Mucosa of descending colon (tissue), 3 donors: ENCODE results near the gene CD83. TPM values are rescaled to one million over a fixed set of nuclear protein-coding genes. Genes with fewer than 3 reads are reported as not detected.
"Not testable (repeated sequence)": the region's sequence is repeated elsewhere in the genome, so short reads cannot be mapped to it uniquely, and the experiment has no call there.

Experiments used
- ATAC-seq: fragments of 200-7000 bp; cut with Tn5 transposase; one replicate; pipeline ENCODE4 v1.9.1; 2020; ENCODE audit warnings: mild to moderate bottlenecking, moderate library complexity
- DNase-seq, 3 donors: peaks; one replicate each; pipeline ENCODE4 v3.0.0-alpha.2; 2020
- H3K36me3 ChIP-seq: fragments of 200-600 bp; one replicate; pipeline ENCODE4 v1.8.0; 2021; ENCODE audit warnings: low read depth, mild to moderate bottlenecking
- H3K4me1 ChIP-seq: fragments of 200-600 bp; one replicate; pipeline ENCODE4 v1.8.0; 2021; ENCODE audit warnings: low read depth, mild to moderate bottlenecking
- H3K4me3 ChIP-seq: fragments of 200-600 bp; one replicate; pipeline ENCODE4 v1.8.0; 2021; ENCODE audit warnings: mild to moderate bottlenecking
- H3K9me3 ChIP-seq: fragments of 200-600 bp; one replicate; pipeline ENCODE4 v1.8.0; 2021; ENCODE audit warnings: mild to moderate bottlenecking
- intact Hi-C, 2 donors: fragments of 100-400 bp; cut with DNase I in 1 of 2; cut with micrococcal nuclease in 1 of 2; formaldehyde crosslinking; loops; one replicate each; pipeline versions ENCODE4 v1.11.0 to v1.11.1; 2022; cut with DNase I, micrococcal nuclease
- total RNA-seq, 3 donors: library from RNA; stranded (reverse); fragmentation: NEBNext Ultra II Directional in 2 of 3; extraction: Animal tissue kit (Norgen Biotek cat#: 25700) in 2 of 3; gene quantifications; one replicate each; pipeline versions ENCODE4 v1.2.1 to v1.2.4, GENCODE V29; 2021 to 2023
- TF ChIP-seq, protein P1 (sequence below): fragments of 200-600 bp; IDR thresholded peaks from one replicate; pipeline ENCODE4 v1.8.0; 2022; ENCODE audit warnings: antibody characterized with exemption, mild to moderate bottlenecking
- donor health status: DM: no; HTN: no; CAD: no; lungs with moderate emphysema.
- donor health status: DM: no; HTN: no; CAD: no.
- donor health status: DM: no; HTN: yes; CAD: no.

CD83 gene
- total RNA-seq, 3 donors from 2014 or later, result 1.4 to 2.5 (median 2.2) TPM

DNA sequence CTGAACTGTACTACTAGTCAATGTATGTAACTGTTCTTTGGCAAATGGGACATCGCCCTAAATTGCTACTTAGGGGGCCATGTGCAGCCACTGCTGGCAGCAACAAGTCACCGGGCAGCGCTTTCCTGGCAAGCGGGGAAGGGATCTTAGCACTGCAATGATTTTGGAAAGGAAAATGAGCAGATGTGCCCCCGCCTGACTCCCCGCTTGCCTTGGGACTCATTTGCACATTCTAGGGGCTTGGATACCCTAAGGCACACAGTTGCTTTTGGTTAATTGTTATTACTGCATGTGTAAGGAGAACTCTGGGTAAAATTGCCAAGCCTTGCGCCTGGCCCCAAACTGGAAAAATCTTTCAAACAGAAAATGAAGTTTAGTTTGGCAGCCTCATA is 32.2 kb downstream of the CD83 start:
- H3K36me3 ChIP-seq, result no peaks in the 10 kb centered on the region
- no peaks in the 10 kb centered on the region for H3K4me1 ChIP-seq
- intact Hi-C loops, result no loop called here
- ATAC-seq, result no peak
- H3K4me3 ChIP-seq, result no peak overlapping the region
- no peak for DNase-seq
- TF ChIP-seq, protein P1, sequence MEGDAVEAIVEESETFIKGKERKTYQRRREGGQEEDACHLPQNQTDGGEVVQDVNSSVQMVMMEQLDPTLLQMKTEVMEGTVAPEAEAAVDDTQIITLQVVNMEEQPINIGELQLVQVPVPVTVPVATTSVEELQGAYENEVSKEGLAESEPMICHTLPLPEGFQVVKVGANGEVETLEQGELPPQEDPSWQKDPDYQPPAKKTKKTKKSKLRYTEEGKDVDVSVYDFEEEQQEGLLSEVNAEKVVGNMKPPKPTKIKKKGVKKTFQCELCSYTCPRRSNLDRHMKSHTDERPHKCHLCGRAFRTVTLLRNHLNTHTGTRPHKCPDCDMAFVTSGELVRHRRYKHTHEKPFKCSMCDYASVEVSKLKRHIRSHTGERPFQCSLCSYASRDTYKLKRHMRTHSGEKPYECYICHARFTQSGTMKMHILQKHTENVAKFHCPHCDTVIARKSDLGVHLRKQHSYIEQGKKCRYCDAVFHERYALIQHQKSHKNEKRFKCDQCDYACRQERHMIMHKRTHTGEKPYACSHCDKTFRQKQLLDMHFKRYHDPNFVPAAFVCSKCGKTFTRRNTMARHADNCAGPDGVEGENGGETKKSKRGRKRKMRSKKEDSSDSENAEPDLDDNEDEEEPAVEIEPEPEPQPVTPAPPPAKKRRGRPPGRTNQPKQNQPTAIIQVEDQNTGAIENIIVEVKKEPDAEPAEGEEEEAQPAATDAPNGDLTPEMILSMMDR, result no peak
- no peaks in the 10 kb centered on the region for H3K9me3 ChIP-seq

DNA sequence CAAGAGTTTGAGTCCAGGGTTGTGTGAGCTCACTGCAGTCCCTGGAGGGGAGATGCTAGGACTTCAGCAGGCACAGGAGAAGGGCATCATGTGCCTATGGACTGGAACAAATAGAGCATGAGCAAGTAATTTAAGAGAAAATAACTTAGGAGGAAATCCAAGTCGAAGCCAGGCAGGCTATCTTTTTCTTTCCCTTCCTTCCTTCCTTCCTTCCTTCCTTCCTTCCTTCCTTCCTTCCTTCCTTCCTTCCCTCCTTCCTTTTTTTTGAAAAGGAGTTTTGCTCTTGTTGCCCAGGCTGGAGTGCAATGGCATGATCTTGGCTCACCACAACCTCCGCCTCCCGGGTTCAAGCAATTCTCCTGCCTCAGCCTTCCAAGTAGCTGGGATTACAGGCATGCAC is 33.7 kb downstream of the CD83 start:
- H3K9me3 ChIP-seq, intact Hi-C loops, H3K4me1 ChIP-seq, DNase-seq, H3K4me3 ChIP-seq, ATAC-seq, H3K36me3 ChIP-seq: not testable (repeated sequence)

DNA sequence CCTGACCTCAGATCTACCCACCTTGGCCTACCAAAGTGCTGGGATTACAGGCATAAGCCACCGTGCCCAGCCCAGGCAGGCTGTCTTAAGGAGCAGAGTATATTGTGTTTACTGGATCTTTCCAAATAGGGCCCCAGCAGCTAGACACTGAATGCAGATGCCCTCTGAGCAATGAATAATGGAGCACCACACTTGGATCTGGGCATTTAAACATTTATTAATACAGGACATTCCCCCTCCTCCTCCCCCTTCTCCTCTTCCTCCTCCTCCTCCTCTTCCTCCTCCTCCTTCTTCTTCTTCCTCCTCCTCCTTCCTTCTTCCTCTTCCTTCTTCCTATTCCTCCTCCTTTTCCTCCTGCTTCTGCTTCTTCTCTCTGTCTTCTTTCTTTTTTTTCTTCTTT is 34.2 kb downstream of the CD83 start:
- intact Hi-C loops, result no loop called here
- H3K36me3 ChIP-seq, result no peaks in the 10 kb centered on the region
- DNase-seq (no peak), ATAC-seq (no peak)
- no peaks in the 10 kb centered on the region for H3K4me1 ChIP-seq
- H3K9me3 ChIP-seq, result no peaks in the 10 kb centered on the region
- H3K4me3 ChIP-seq, result no peak overlapping the region
- TF ChIP-seq, protein P1, result no peak

DNA sequence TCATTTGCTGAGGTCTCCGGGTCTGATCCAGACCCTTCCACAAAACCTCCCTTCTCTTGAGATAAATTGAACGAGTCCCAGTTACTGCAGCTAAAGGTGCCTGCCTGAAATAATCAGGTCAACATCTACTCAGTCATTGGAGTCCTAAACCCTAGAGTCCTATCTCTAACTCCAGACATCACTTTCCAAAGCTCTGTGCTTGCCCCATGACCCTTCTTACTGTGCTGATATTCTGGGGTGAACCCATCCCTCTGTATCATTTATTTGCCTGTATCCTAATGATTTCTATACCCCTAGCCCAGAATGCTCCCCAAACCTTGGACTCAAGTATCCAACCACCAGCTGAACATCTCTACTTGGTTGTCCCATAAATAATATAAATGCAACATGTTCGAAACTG is 35.7 kb downstream of the CD83 start:
- intact Hi-C loops, result no loop called here
- no peak overlapping the region for H3K4me3 ChIP-seq
- no peak for ATAC-seq
- DNase-seq, result no peak
- no peaks in the 10 kb centered on the region for H3K9me3 ChIP-seq
- H3K4me1 ChIP-seq, result no peaks in the 10 kb centered on the region
- no peaks in the 10 kb centered on the region for H3K36me3 ChIP-seq
- TF ChIP-seq, protein P1, result no peak

DNA sequence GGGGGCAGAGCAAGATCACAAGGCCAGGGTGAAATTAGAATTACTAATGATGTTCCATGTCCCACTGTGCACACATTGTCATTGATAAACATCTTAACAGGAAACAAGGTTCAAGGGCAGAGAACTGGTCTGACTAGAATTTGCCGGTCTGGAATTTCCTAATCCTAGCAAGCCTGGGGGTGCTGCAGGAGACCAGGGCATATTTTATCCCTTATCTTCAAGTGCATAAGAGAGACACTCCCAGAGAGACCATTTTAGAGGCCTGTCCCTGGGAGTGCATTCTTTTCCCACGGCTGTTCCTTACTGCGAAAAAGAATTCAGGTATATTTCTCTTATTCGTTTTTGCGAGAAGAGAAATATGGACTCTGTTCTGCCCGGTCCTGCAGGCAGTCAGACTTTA is 41.5 kb downstream of the CD83 start:
- H3K4me3 ChIP-seq, result no peak overlapping the region
- intact Hi-C loops, result no loop called here
- no peaks in the 10 kb centered on the region for H3K9me3 ChIP-seq
- ATAC-seq (no peak), DNase-seq (no peak)
- TF ChIP-seq, protein P1, result no peak
- H3K4me1 ChIP-seq, result no peaks in the 10 kb centered on the region
- no peaks in the 10 kb centered on the region for H3K36me3 ChIP-seq

DNA sequence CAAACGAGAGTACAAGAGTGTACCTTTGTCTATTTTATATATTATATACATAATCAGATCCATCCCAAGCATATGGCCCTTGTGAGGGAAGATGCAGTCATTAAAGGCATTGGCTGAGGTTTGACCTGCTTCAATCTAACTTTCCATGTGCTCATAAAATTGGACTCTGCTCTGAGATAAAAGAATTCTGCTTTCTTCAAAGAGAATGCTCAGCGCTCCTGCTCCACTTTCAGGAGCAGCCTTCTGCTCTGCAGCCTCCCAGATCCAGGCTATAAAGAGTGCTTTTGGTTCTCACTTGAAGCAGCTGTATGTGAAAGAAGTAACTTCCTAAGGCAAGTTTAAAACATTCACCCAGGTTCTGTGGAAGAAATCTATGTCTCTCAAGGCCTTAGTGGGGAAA is 45.3 kb downstream of the CD83 start:
- H3K9me3 ChIP-seq, result no peaks in the 10 kb centered on the region
- no peak overlapping the region for H3K4me3 ChIP-seq
- DNase-seq (no peak), ATAC-seq (no peak)
- H3K36me3 ChIP-seq, result no peaks in the 10 kb centered on the region
- TF ChIP-seq, protein P1, result no peak
- no peaks in the 10 kb centered on the region for H3K4me1 ChIP-seq
- intact Hi-C loops, result no loop called here
